NCI-H1694 (cell line): Measurements from ENCODE around the gene PVALEF.
"Not testable (repeated sequence)": the region's sequence is repeated elsewhere in the genome, so short reads cannot be mapped to it uniquely, and the experiment has no call there.

Experiments used
- DNase-seq: peaks from one replicate; lab custom pipeline; 2025; lab: John Stamatoyannopoulos, UW

Gene PVALEF

DNA sequence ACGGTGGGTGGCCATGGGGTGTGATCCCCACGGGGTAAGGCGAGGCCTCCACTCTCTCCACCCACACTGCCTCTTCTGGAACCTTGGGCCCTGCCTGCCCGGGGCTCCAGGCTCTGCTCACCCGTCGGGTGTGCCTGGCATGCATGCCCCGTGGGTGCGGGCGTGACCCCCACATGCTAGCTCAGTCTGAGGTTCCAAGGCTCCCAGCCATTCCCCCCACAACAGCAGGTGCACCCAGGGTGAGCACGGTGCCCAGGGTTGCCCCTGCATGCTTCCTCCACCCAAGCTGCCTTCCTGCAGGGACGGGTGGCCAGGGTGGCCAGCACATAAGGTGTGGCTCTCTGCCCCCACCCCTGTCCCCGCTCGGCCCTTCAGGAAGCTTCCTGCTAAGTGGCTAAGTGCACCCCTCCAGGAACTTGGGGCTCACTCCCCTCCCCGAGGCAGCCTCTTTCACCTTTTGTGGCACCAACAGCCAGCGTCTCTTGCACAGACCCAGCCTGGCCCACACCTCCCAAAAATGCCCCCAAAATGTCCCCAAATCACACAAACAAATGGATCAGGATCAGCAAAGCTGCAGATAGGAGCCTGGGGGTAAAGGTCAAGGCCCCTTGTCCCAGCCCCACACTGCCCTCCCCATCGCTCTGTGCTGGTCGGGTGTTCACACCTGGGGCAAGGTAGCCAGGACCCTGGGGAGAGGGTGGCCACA lies 21.4 kb upstream of the PVALEF start:
- no peak for DNase-seq

DNA sequence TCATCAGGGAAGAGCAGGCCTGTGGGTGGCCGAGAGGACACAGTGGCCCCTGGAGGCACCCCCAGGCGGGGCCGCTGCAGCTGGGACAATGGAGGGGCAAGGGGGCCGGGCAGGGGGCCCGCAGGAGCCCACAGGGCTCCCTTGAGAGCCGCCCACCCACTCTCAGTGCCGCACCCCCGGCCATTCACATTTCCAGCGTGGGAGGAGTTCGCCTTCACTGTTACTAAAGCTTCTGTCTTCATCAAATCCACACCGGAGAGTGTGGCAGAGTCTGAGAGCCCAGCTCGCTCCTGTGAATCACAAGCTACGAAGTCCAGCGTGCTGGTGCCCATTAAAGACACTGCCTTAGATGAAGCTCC lies 20.9 kb upstream of the PVALEF start:
- no peak for DNase-seq

DNA sequence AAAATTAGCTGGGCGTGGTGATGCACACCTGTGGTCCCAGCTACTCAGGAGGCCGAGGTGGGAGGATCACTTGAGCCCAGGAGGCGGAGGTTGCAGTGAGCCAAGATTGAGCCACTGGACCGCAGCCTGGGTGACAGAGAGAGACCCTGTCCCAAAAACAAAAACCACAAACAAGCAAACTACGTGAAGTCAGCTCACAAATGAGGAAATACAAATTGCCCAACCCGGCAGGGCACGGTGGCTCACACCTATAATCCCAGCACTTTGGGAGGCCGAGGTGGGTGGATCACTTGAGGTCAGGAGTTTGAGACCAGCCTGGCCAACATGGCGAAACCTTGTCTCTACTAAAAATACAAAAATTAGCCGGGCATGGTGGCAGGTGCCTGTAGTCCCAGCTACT lies 19.1 kb upstream of the PVALEF start:
- DNase-seq = not testable (repeated sequence)

DNA sequence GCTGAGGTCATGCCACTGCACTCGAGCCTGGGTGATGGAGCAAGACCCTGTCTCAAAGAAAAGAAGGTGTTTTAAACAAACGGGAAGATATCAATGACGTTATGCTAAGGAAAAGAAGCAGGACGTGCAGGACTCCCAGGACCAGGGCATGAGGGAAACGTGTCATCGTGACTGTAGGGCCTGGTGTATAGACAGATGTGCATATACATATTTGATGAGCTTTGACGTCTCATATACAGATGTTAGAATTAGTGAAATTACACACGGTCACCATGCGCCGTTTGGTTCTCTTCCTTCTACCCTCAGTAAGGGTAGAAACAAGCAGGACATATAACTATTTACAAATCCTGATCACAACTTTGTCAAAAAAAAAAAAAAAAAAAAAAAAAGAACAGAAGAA lies 17.6 kb upstream of the PVALEF start:
- DNase-seq = no peak

DNA sequence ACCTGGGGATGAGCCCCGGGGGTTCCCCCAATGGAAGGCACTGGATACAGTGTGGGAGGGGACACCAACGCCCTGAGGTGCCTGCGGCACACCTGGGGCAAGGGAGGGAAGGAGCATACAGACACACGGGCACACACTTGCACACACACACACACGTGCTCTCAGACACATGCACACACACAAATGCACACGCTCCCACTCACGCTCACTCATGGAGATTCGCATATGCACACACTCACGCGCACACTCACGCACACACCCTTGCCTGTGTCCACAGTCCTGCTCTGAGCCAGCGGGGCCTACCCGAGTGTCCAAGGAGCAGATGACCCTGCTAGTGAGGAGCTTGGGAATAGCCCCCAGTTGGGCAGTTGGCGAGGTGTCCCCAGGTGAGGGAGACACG lies 16.7 kb upstream of the PVALEF start:
- DNase-seq = no peak

DNA sequence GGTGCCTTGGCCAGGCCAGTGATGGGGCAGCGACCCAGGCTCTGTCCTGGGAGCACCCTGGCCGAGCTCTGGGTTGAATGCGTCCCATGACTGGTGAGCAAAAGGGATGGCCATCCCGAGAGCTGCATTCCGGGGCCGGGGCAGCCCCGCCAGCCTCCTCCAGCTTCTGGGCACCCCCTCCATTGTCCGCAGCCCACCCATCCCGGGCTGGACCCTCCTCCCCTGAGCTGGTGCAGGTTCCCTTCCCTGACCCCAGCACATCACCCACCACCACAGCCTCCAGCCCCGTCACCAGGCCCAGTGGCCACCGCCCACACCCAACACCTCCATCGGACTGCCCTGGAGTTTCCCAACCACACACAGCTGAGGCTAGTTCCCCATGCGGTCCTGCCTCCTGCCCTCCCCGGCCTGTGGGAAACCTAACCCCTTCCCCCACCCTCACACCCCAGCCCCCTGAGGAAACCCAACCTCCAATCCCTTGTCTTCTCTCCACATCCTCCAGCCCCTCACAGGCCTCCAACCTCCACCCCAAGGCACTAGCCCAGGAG lies 16.2 kb upstream of the PVALEF start:
- no peak for DNase-seq

DNA sequence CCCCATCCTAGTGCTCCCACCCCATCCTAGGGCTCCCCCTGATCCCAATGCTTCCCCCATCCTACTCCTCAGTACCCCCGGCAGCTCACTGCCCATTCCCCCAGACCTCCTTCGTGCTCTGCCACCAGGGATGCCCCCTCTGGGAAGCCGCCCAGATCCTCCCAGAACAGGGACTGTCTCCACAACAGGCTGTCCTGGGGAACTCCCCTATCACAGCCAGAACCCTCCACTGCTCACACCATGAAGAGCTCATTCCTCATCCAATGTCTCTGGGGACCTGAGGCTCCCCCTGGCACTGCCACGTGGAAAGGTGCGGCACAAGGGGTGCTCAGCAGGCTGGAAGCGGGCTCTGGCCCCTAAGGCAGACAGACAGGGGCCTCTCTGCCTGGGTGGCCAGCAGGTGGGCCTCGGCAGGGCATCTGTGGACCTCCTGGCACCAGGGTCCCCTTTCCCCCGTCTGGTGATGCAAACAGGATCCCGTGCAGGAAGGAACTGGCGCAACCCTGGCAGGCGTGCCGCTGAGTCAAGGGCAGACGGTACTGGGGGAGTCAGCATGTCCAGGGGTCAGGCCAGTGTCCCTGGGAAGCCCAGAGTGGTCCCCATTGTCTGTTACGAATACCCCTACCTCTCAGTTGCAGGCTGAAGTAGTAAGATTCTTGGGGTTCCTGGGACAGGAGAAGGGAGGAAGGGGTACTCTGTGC lies 14.8 kb upstream of the PVALEF start:
- DNase-seq = no peak

DNA sequence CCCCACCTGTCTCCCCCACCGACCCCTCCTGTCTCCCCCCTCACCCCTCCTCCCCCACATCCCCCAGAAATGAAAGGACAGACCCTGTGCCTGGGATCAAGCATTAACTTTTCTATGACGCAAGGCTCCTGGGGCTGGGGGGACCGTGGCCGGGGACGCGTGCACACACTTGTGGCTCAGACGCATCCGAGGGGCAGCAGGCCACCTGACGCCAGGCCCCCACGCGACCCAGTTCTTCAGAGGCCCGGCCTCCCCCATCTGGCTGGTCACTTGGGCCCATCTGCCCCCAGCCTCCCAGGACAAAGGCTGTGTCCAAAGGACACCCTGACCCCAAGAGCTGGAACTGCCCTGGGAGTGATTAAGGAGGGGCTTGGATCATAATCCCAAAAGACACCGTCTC lies 14.0 kb upstream of the PVALEF start:
- DNase-seq = no peak

DNA sequence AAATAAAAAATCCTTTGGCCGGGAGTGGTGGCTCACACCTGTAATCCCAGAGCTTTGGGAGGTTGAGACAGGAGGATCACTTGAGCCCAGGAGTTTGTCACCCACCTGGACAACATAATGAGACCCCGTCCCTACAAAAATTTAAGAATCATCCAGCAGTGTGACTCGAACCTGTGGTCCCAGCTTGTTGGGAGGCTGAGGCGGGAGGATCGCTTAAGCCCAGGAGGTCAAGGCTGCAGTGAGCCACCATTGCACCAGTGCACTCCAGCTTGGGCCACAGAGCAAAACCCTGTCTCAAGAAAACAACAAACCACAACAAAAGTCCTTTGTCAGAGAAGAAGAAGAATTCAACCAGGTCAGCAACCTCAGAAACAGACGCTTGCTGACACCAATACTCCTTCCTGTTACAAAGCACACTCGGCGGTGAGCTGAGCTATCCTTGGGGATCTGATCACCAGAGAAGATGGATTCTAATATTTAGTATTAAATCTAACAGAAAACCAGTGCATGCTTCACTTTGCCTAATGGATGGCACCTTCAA lies 12.9 kb upstream of the PVALEF start:
- no peak for DNase-seq

DNA sequence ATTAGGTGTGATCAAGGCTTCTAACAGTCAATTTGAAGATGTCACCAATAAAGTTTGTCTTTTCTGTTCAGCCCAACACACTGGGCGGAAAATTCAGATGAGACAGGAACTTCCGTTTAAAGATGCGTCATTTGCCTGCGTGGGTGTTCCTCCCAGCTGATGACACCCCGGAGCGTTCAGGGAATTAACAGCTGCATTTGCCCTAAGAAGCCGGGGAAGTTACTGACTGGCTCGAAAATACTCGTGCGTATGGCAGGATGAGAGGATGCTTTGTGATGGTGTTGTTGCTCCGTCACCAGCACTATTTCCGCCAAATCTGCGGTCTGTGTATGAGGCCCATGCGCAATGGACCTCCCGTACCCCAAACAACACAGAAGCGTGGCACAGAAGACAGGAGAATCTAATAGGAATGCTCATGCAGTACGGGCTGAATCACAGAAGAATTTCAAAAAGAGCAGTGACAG lies 11.9 kb upstream of the PVALEF start:
- no peak for DNase-seq

DNA sequence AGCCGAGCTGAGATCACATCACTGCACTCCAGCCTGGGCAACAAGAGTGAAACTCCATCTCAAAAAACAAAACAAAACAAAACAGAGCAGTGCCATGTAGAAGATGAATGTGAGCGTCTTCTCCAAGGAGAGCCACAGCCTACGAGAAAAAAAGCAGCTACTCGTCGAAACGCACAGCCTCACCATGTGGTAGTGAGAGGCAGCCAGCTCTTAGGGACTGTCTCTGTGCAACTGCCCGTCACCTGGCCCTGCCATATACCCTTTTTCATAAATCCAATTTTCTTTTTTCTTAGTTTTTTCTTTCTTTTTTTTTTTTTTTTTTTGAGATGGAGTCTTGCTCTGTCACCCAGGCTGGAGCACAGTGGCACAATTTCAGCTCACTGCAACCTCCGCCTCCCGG lies 11.3 kb upstream of the PVALEF start:
- not testable (repeated sequence) for DNase-seq

DNA sequence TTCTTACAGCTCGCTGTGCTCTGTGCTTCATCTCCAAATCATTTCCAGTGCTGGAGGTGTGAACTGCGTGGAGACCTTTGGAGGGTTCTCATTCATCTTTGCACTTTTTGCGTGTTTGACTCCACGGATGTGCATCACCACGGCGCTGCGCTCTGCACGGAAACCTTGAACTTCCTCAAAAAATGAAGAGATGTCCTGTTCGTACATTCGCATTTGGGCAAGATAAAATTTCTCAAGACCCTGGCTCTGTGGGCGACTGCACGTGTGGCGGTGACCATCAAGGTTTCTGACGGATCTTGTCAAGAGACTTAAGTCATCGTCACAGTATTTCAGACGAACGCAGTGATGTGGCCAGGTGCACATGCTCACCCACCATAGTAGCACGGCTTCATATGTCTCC lies 10.3 kb upstream of the PVALEF start:
- no peak for DNase-seq

DNA sequence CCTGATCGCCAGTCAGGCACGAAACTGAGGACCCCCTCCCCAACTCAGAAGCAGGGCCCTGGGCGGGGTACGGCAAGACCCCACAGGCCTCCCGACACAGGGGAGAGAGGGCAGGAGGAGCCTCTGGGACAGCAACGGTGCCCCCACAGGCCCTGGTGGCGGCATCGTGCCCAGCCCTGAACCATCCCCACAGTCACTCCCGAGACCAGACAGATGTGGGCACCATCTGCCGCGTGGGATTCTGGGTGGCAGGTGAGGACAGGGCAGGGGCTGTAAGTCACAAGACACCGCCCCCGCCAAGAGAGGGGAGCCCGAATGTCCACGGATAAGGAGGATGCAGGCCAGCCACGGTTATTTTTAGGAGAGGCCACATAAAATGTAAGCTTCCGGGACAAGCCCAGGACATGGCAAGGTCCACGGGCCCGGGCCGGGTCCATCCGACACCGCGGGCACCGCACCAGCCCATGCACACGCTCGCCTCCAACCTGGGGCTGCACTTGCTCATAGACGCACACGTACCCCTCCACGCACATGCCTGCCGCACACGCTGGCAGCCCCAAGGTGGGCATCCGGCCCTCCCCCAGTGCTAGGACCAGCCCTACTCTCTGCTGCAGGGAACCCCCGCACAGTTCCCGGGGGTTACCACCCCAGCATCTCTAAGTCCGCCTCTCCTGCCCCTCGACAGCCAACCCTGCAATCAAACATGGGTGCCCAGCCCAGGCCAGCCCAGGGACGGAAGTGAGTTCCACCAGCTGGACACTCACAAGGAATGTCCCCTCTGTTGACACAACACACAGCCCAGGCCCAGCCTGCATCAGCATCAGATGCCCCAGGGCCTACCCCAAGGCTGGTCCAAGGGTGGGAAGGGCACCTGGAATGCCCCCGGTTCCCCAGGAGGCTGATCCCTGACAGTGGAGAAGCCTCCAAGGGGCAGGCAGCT lies 8.2 kb upstream of the PVALEF start:
- DNase-seq = no peak

DNA sequence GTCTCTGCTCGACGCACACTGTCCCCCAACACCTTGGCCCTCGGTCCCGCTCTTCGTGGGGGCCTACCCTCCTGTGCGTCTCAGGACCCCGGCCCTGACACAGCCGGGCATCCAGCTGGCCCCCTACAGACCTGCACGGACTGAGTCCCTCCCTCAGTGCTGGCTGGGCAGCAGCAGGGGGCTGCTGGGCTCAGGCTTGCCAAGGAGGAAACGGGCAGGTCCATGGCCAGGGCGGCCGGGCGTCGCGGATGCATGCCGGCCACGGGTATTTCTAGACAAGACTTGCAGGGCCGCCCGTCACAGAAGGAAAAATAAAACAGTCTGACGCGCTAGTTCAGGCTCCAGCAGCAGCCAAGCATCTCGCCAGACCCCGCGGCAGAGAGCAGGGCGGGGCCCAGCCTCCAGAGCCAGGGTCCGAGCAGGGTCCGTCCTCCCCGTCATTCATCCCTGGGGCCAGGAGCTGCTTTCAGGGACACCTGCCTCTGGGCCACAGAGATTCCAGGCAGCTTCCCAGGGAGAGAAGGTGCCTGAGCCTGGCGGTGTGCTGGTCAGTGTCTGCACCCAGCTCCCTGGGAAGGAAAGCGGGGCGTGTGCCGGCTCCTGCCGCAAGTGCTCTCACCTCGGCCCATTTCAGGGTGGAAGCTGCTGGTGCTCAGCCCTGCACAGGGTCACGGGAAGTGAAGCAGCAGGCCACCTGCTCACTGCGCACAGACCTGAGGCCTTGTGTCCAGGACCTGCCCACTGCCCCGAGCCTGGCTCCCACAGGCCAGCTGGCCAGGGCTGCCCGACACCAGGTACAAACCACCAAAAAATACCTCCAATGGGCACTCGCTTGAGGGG lies 7.2 kb upstream of the PVALEF start:
- no peak for DNase-seq

DNA sequence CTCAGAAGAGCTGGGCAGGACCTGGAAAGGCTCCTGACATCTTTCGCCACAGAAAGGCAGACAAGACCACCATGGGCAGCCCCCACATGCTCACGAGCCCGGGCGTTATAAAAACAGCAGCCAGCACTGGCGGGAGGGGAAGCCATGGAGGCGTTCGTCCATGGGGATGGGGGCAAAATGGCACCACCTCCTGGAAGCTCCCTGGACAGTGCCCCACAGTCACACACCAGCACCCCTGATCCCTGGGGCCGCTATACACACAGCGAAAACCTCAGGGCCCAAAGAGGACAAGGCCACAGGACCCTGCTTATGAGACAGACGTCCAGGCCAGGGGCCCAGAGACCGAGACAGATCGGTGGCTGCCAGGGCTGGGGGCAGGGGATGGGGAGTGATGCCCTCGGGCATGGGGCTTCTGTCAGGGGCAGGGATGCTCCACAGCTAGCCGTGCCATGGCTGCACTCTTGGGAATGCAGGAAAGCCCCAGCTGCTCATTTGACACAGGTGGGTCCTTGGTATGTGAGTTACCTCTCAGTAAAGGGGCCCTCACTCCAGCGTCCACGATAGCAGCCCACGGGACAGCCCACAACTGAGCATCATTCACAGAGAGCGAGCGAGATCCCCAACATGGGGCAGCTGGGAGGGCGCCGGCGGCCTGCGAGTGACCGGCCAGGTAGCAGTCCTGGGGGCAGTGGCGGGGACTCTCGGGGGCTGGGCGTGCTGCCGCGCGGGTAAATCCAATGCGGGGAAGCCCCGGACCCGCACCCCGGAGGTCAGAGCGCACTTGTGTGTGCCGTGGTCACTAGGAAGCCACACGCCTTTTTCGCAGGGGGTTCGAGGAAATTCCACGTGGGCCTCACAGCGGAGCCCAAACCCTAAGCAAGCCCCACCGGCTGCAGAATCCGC lies 6.4 kb upstream of the PVALEF start:
- DNase-seq = no peak

DNA sequence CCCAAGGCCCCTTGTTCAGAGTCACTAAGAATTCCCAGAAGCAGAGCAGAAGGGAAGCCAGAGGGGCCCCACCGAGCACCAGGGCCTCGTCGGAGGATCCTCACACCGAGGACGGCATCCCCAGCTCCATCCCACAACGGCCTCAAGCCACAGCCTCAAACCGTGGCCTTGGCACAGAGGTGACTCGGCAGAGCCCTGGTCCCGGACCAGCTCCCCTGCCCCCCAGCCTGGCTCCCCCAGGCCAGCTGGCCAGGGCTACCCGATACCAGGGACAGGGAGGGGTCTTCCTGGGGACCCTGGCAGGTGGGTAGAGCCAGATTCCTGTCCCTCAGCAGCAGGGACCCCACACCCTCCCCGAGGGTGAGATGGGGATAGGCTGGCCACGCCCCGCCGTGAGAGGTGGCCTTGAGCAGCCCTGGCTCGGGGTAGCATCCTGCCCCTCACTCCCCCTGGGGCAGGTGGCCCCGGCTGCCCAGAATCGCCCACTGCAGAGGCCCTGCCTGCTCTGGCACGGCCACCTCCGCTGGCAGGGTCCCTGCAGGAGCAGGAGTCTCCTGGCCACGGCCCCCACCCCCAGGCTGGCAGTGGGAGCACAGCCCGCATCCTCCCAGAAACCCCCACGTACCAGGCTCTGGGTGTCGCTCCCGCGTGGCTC lies 5.6 kb upstream of the PVALEF start:
- DNase-seq = no peak

DNA sequence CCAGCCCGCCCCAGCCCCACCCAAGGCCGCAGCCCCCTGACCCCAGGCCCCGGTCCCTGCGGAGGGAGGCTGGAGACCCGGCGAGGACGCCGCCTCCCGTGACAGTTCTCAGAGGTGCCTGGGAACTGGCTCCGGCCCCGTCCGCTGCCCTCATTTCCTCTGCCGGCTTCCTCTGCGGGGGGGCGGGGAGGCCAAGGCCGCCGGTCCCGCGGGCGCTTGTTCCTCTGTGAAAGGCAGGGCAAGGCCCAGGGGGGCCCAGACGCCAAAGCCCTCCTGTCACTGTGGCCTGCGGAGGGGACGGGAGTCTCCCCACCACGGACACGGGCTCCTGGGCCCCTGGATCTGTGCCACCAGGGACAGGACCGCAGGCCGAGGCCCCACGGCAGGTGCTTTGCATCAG lies 5.0 kb upstream of the PVALEF start:
- no peak for DNase-seq

DNA sequence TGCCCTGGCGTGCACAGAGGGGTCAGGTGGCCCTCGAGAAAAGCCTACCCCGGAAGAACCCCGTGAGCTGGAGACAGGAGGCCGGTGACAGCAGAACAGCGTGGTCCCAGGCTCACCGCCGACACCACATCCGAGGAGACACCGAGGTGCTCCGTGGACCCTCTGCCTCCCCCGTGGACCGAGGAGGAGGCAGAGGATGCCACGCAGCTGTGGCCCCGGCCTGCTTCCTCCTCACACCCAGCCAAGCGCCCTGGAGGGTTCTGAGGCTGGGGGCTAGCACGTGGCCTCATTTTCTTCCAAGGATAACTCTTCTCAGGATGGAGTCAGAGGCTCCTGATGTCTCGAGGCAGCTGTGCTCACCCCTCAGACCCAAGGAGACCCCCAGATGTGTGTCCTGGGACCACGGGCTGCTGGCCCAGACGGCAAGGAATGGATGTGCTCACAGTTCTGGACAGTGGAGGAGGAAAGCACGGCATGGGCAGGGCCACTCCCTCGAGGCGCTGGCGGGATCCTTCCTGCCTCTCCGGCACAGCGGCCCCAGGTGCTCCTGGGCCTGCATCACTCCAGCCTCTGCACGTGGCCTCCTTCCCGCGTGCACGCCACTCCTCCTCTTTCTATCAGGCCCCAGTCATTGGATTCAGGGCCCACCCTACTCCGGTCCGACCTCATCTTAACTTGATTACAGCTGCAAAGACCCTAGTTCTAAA lies 4.4 kb upstream of the PVALEF start:
- DNase-seq = no peak

DNA sequence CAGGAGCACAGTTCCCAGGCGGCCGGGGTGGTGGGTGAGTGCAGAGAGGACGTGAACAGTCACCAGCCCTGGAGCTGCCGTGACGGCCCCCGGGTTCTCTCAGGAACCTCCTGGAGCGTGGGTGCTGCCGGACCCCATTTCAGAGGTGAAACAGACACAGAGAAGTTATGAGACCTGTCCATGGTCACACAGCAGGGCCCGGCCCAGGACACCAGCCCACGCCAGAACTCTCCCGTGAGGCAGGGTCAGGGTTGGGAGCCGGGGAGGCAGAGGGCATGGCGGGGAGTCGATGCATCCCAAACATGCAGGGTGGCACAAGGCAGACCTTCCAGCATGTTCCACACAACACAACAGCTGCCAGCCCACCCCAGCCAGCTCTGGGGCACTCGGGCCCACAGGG lies 3.8 kb upstream of the PVALEF start:
- DNase-seq = no peak
